Activated T-cell treated with anti-CD3 and anti-CD28 coated beads, Interleukin-2, amount 50 U/mL, for 72 hours (primary cell): Measurements from ENCODE around the gene EXPH5. TPM values are rescaled to one million over a fixed set of nuclear protein-coding genes. Genes with fewer than 3 reads are reported as not detected.

Source experiments
- ATAC-seq, 2 donors: fragments of 150-1000 bp; cut with Tn5 transposase; replicated peaks in 1 of 2; 2 replicates each; pipeline ENCODE4 v1.10.0; 2021; ENCODE audit warnings: moderate library complexity in 2 of 2, mild to moderate bottlenecking in 1 of 2
- DNase-seq, 2 donors: peaks; one replicate each; pipeline ENCODE4 v3.0.0; 2021 to 2022; ENCODE audit warnings: mixed read lengths in 1 of 2
- H3K27ac Mint-ChIP-seq: one replicate; pipeline ENCODE4 v1.8.0; 2022; ENCODE audit warnings: mild to moderate bottlenecking, moderate library complexity, mixed read lengths
- H3K27me3 Mint-ChIP-seq: one replicate; pipeline ENCODE4 v1.8.0; 2022; ENCODE audit warnings: low read depth, mixed read lengths
- H3K36me3 Mint-ChIP-seq, 2 donors: one replicate each; pipeline ENCODE4 v1.8.0; 2022; ENCODE audit warnings: mixed read lengths in 2 of 2, mild to moderate bottlenecking in 1 of 2; ENCODE audit not compliant: insufficient read depth in 2 of 2
- H3K4me1 Mint-ChIP-seq: one replicate; pipeline ENCODE4 v1.8.0; 2022; ENCODE audit warnings: low read depth, mixed read lengths
- H3K4me3 Mint-ChIP-seq, 2 donors: one replicate each; pipeline ENCODE4 v1.8.0; 2022; ENCODE audit warnings: mild to moderate bottlenecking in 2 of 2, mixed read lengths in 2 of 2, moderate library complexity in 2 of 2
- H3K9me3 Mint-ChIP-seq, 2 donors: one replicate each; pipeline ENCODE4 v1.8.0; 2022; ENCODE audit warnings: mixed read lengths in 2 of 2
- total RNA-seq, 2 donors: library from RNA; stranded (reverse); gene quantifications; one replicate each; pipeline ENCODE4 v1.2.3, GENCODE V29; 2022

The EXPH5 gene
- total RNA-seq, 2 donors from 2014 or later, result 4.3 to 5.7 TPM

DNA sequence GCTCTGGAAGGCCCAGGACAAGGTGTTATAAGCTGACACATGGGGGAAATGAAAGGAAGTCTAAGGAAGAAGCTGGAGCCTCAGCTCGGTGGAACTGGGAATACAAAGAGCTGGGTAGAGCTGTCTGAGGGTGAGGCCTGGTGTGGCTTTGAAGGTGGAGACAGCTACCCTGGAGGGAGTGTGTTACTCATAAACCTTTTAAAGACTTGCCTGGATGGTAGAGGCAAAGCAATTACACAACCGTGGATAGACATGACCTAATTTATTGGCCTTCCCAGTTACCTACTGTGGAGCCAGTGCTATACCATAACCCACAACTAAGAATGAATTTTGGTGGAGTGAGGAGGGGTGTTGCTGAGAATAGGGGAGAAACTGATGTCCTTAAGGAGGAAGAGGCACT lies 22.6 kb downstream of the EXPH5 start:
- H3K36me3 Mint-ChIP-seq, result no peaks in the 10 kb centered on the region
- no peaks in the 10 kb centered on the region for H3K27me3 Mint-ChIP-seq
- no peak overlapping the region for H3K4me3 Mint-ChIP-seq
- DNase-seq (no peak), ATAC-seq (no peak)
- H3K4me1 Mint-ChIP-seq, result no peaks in the 10 kb centered on the region
- no peak overlapping the region for H3K27ac Mint-ChIP-seq
- H3K9me3 Mint-ChIP-seq, result no peaks in the 10 kb centered on the region

DNA sequence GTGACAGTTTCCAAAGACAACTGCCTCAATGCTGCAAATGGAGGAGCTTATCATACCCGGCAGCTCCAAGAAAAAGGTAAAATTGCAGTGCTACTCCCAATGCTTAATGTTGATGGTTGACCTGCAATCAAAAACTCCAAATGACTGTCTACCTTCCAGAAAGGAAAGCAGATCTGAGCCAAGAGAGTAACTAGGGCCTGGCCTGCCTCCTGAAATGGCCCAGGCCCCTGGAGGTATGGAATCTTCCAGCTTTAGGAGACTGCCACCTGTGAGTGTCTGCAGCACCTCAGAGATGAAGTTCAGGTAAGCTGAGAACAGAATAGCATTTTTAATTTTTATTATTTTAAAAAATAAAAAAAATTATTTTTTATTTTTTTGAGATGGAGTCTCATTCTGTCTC lies 23.7 kb downstream of the EXPH5 start:
- Mint-ChIP-seq H3K27ac (no peak overlapping the region), H3K36me3 (no peaks in the 10 kb centered on the region), H3K9me3 (no peaks in the 10 kb centered on the region), H3K27me3 (no peaks in the 10 kb centered on the region), H3K4me1 (no peaks in the 10 kb centered on the region), H3K4me3 (no peak overlapping the region)
- DNase-seq (no peak), ATAC-seq (no peak)

DNA sequence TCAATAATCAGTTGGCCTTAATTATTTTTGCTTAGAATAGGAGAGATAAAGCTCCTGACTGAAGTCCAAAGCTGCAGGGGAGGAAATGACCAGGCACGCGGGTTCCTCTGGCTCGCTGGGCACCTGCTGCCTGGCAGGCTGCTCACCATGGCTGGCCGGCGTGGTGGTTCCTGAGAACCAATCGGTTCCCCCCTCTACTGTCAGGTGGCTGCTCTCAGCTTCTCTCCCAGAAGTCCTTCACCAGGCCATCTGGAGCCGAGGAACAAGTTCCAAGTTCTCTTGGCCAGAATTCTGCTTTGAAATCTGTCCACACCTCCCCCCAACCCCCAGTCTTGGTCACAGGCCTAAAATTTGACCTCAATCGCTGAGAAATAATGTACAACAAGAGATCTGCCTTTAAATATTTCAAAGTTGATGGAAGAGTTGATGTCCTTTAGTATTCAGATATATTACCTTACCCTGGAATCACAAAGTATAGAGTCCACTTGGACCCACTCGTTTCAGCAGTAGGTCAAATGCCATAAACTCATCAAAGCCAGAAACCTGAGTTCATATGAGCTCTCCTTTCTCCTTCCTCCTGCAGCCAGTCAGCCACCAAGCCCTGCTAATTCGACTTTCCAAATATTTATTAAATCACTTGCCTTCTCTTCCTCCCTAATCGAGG lies 25.2 kb downstream of the EXPH5 start:
- no peak for DNase-seq
- Mint-ChIP-seq H3K27me3 (no peaks in the 10 kb centered on the region), H3K27ac (no peak overlapping the region), H3K36me3 (no peaks in the 10 kb centered on the region), H3K4me3 (no peak overlapping the region), H3K9me3 (no peaks in the 10 kb centered on the region), H3K4me1 (no peaks in the 10 kb centered on the region)
- ATAC-seq, result no peak

DNA sequence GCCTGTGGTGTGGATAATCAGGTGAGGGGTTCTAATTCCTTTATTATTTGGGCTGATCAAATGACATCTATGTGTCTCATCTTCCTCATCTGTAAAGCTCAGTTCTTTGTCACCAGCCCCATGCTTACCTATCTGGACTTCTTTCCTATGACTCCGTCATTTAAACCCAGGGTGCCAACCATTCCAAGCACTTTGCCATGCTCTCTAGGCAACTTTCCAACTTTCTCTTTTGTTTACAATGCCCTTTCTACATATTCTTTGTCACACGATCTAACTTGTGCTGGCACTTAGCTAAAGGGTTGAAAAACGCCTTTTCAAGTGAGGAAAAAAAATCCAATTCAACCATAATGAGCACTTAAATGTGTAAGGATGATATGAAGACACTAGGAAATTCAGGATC lies 27.9 kb downstream of the EXPH5 start:
- Mint-ChIP-seq H3K27ac (no peak overlapping the region), H3K27me3 (no peaks in the 10 kb centered on the region), H3K4me1 (no peaks in the 10 kb centered on the region), H3K36me3 (no peaks in the 10 kb centered on the region), H3K4me3 (no peak overlapping the region), H3K9me3 (no peaks in the 10 kb centered on the region)
- DNase-seq (no peak), ATAC-seq (no peak)

DNA sequence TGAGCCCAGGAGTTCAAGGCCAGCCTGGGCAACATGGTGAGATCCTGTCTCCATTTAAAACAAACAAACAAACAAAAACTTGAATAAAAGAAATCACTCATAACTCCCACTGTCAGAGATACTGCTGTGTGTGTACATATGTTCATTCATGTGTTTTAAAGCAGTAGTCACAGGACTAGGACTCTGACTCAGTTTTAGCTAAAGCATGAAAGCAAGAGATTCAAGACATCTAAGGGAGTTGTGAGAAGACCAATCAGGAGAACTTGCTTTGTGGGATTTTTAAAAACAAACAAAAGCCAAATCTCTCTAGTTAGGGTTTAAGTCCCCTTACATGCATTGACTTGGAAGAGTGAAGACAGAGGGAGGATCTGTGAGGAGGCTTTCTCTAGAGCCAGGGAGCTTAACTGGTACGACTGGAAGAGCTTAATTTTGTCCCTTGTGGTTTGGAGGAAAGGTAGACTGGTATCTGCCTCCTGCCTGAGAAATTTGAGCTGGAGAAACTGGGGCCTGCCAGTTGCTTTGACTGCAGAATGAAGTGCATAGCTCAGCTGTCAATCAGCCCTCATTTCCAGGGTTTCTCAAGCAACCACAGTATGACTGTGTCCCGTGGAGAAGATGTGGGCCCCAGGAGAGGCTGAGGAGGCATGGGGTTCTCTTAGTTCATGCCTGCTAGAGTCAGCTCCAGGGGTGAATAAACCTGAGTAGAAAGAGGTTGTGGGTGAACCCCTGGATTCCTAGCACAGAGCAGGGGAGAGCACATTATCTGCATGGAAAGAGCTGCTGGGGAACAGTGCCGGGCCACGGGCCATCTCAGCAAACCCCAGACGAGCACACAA lies 30.6 kb downstream of the EXPH5 start:
- ATAC-seq (no peak), DNase-seq (no peak)
- Mint-ChIP-seq H3K9me3 (no peaks in the 10 kb centered on the region), H3K27ac (no peak overlapping the region), H3K27me3 (no peaks in the 10 kb centered on the region), H3K4me3 (no peak overlapping the region), H3K4me1 (peaks cover 14% of the 10 kb centered on the region), H3K36me3 (no peaks in the 10 kb centered on the region)

DNA sequence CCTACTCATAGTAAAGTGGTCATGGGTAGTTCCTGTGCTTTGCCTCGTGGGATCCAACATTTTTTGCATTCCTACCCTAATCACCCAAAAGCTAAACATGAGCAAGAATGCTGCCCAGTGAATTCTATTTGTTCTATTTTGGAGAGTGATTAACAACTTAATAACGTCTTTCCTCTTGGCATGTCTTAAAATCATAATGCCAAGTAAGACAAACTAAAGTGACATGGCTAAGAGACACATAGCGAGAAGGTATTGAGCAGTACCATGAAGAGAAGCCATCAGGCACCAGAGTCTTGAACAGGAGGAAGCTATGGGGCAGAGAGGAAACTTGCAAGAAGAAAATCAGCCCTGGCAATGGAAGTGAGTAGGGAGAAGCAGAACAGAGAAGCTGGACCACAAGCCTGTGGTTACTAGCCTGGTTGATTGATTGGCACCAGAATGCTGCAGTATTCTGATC lies 32.0 kb downstream of the EXPH5 start:
- DNase-seq (no peak), ATAC-seq (no peak)
- no peak overlapping the region for H3K27ac Mint-ChIP-seq
- no peaks in the 10 kb centered on the region for H3K36me3 Mint-ChIP-seq
- peaks cover 14% of the 10 kb centered on the region for H3K4me1 Mint-ChIP-seq
- no peak overlapping the region for H3K4me3 Mint-ChIP-seq
- H3K27me3 Mint-ChIP-seq, result no peaks in the 10 kb centered on the region
- no peaks in the 10 kb centered on the region for H3K9me3 Mint-ChIP-seq

DNA sequence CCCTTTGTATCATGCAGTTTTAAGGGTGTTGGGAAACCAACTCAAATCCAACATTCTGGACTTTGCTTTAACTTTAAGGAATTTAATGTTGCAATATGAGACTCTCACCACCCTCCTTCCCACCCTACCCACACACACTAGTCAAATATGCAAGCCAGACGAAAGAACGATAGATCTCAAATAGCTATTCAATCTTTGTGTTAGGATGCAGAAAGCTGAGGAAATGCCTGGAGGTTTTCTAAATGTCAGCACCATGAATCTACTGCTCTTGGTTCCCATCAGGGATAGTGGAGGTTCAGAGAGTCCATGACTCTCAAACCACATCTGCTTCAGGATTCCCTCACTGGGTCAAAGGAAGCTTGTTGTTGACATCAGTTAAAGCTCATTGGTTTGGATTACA lies 33.7 kb downstream of the EXPH5 start:
- H3K4me1 Mint-ChIP-seq, result peaks cover 14% of the 10 kb centered on the region
- no peaks in the 10 kb centered on the region for H3K27me3 Mint-ChIP-seq
- H3K4me3 Mint-ChIP-seq, result no peak overlapping the region
- ATAC-seq, result no peak
- no peak for DNase-seq
- no peak overlapping the region for H3K27ac Mint-ChIP-seq
- H3K9me3 Mint-ChIP-seq, result no peaks in the 10 kb centered on the region
- H3K36me3 Mint-ChIP-seq, result no peaks in the 10 kb centered on the region

DNA sequence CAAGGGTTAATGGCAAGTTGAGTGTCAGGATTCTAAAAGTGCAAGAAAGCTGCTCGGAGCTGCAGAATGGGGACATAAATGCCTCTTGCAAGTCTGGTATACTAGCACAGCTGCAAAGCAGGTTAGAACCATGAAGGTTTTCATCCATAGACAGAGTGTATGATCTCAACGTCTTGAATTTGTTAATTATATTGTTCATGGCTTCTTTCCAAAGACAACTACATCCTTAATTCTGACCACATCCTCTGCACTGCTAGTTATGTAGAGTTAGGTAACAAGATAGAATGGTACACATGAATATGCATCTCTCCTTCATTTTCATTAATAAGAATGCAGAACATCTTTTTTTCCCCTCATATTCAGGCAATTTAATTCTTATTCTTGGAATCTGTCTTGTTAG lies 34.2 kb downstream of the EXPH5 start:
- H3K9me3 Mint-ChIP-seq, result no peaks in the 10 kb centered on the region
- ATAC-seq (no peak), DNase-seq (no peak)
- H3K27me3 Mint-ChIP-seq, result no peaks in the 10 kb centered on the region
- H3K4me3 Mint-ChIP-seq, result no peak overlapping the region
- no peaks in the 10 kb centered on the region for H3K36me3 Mint-ChIP-seq
- H3K4me1 Mint-ChIP-seq, result peaks cover 14% of the 10 kb centered on the region
- no peak overlapping the region for H3K27ac Mint-ChIP-seq

DNA sequence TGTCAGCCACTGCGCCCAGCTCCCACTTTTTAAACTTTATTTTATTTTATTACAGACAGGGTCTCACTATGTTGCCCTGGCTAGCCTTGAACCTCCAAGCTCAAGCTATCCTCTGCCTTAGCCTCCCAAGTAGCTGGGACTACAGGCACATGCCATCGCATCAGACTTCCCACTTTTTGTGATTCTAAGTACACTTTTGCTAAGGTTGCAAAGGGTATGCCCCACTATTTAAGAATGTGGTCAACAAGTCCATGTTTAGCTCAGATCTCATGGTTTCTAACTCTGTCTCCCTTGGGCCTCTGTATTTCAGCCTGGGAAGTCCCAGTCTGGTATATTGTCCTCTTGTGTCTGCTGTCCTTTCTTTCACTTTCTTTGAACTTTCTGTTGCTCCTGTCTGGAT lies 35.3 kb downstream of the EXPH5 start:
- Mint-ChIP-seq H3K27me3 (no peaks in the 10 kb centered on the region), H3K4me1 (peaks cover 14% of the 10 kb centered on the region), H3K36me3 (no peaks in the 10 kb centered on the region), H3K9me3 (no peaks in the 10 kb centered on the region), H3K27ac (no peak overlapping the region), H3K4me3 (no peak overlapping the region)
- no peak for ATAC-seq
- DNase-seq, result no peak

DNA sequence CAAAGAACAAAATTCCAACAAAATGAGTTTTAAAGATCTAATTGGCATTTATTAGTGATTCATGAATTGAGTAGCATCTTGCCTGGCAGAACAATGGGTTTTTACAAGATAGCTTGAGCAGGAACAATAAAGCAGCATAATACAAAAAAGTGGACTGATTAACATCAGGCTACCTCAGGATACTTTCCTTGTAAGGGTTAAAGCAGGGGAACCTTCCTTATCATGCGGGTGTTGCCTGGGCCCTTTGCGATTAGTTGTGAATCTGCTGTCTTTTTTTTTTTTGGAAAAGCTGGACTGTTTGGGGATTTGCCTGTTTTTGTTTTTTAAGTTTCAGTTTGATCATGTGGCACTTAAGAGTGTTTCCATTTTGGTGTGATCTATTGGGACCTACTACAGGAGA lies 37.5 kb downstream of the EXPH5 start:
- no peak overlapping the region for H3K4me3 Mint-ChIP-seq
- H3K27ac Mint-ChIP-seq, result no peak overlapping the region
- DNase-seq (no peak), ATAC-seq (no peak)
- H3K36me3 Mint-ChIP-seq, result no peaks in the 10 kb centered on the region
- H3K9me3 Mint-ChIP-seq, result no peaks in the 10 kb centered on the region
- H3K27me3 Mint-ChIP-seq, result no peaks in the 10 kb centered on the region
- H3K4me1 Mint-ChIP-seq, result peaks cover 14% of the 10 kb centered on the region

DNA sequence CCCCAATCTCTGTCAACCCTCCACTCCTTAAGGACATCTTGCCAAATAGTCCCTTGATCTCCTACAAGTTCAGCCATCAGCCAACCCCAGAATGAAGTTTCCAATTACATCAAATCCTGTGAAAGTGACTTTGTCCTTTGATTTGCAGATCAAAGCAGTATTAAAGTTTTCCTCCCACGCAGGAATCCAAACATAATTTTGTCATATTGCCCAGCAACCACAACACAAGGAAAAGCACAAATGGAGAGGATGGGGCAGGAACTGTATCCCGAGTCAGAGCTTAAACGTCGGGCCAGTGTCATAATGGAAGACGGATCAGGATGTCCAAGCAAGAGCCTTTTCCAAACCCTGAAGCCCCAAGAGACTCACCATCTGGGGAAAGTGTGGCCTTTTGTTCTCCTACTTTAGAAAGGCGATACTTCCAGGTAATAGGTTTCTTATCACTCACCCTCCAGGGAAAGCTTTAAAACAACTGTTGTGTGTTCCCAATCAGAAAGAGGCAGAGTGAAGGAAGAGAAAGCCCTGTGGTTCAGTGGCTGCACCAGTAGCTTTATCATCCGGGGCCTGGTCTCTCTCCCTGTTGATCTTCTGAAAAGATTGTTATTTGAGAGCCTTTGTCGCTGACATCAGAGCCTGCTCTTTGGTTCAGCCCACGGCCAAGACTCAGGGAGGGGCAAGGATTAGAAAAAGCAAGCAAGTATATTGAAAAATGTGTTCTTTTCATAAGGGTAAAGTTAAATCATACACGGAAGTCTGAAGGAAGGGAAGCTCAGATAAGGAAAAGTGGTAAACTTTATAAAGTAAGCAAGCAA lies 41.7 kb downstream of the EXPH5 start:
- H3K9me3 Mint-ChIP-seq, result no peaks in the 10 kb centered on the region
- DNase-seq (no peak), ATAC-seq (no peak)
- no peak overlapping the region for H3K4me3 Mint-ChIP-seq
- no peaks in the 10 kb centered on the region for H3K27me3 Mint-ChIP-seq
- no peaks in the 10 kb centered on the region for H3K36me3 Mint-ChIP-seq
- H3K4me1 Mint-ChIP-seq, result no peaks in the 10 kb centered on the region
- no peak overlapping the region for H3K27ac Mint-ChIP-seq

DNA sequence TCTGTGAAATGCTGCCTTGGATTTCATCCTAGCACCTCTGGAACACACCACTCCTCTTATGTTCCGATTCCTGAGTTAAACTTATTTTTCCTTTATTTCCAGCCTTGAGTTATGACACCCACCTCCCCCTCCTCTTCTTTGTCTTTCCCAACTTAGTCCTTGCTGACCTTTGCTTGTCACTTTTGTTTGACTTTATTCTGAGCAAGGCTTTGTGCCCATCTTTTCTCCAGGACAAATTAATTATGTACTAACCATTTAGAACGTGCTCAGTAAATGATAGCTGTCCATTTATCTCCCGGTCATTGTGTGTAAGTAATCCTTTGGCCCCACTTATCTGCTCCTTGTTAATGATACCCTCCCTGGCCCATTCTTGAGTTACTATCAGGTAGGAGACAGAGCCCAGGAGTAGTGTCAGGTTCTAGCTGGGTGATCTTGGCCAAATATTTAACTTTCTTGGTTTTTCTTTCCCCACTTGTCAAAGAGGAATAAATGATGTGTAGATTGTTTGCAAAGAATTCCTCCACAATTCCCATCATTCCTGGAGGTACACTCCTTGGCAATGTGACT lies 44.2 kb downstream of the EXPH5 start:
- H3K9me3 Mint-ChIP-seq, result no peaks in the 10 kb centered on the region
- H3K27me3 Mint-ChIP-seq, result no peaks in the 10 kb centered on the region
- DNase-seq, result no peak
- H3K4me3 Mint-ChIP-seq, result no peak overlapping the region
- H3K27ac Mint-ChIP-seq, result no peak overlapping the region
- no peak for ATAC-seq
- H3K4me1 Mint-ChIP-seq, result no peaks in the 10 kb centered on the region
- H3K36me3 Mint-ChIP-seq, result no peaks in the 10 kb centered on the region

DNA sequence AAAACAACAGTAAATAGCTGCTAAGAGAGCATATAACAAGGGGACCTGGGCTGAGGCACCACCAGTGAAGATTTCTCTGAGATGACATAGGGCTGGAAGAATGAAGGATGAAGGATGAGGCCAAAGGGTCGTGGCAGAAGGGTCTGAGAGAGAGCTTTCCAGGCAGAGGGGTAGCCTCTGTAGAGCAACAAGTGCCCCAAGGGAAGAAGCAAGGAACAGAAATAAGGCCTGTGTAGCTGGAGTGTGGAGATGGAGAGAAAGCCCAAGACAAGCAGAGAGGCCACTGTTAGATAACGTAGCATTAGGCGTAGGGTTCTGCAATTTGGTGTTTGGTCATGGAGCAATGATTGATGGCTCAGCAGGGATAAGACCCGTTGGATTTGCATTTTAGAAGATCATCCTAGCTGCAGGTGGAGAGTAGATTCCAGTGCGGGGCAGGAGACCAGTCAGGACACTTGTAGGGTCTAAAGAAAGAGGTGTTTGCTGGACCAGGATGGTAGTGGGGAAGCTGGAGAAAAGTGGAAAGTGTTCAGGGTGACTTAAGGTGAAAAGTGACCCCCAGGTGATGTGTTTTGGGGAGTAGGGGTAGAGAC lies 47.6 kb downstream of the EXPH5 start:
- Mint-ChIP-seq H3K4me1 (no peaks in the 10 kb centered on the region), H3K4me3 (no peak overlapping the region), H3K27ac (no peak overlapping the region), H3K9me3 (no peaks in the 10 kb centered on the region), H3K27me3 (no peaks in the 10 kb centered on the region), H3K36me3 (no peaks in the 10 kb centered on the region)
- DNase-seq, result no peak
- no peak for ATAC-seq
